Activated gamma-delta T cell (primary cell): Measurements from ENCODE around the gene GLIS2.

Experiments used
- DNase-seq: peaks from one replicate; lab custom pipeline; 2025; lab: John Stamatoyannopoulos, UW

Gene GLIS2

GRCh38 chr16:4381935-4382794, 66.3 kb downstream of the GLIS2 start:
- DNase-seq: no peak

DNA sequence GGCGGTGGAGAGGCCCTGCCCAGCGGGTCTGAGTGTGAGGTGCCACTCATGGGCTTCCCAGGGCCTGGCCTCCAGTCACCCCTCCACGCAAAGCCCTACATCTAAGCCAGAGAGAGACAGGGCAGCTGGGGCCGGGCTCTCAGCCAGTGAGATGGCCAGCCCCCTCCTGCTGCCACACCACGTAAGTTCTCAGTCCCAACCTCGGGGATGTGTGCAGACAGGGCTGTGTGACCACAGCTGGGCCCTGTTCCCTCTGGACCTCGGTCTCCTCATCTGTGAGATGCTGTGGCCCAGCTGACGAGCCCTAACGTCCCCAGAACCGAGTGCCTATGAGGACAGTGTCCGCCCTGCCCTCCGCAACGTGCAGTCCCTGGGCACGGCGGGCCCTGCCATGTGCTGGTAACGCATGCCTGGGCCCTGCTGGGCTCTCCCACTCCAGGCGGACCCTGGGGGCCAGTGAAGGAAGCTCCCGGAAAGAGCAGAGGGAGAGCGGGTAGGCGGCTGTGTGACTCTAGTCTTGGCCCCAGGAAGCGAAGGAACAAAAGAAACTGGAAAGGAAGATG, 67.0 kb downstream of the GLIS2 start:
- DNase-seq: no peak

DNA sequence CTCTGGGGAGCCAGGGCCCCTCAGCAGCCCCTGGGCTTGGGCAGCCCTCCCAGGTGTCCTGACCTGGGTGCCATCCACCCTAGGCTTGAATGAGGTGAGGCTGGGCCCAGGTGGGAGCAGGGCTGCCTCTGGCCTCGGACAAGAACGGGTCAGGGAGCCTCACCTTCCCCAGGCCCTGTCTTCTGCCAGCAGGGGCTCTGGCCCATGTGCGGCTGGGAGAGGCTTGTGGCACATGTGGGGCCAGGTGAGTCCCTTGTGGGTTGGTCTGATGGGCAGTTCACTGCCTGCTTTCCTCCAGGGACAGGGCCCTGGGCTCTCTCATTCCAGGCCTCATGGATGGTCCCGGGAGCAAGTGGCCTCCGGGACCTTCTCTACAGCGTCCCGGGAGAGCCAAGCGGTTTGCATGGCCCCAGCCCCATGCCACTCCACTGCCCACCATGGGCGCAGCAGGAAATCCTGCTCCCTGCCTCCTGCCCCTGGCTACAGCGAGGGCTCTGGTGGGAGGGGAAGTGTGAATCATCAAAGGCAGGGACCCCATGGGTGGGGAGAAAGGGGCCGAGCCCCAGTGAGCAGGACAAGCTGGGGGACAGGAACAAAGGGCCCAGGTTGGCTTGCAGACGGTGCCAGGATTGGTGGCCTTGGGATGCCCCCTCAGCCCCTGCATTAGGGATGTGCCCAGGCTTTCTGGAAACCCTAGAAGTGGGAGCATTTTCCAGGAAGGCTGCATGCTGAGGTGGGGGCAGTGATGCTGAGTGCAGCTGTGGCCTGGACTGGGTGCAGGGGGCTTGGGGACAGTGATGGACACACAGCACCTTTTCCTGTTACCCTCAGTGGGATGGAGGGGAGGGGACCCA, 68.0 kb downstream of the GLIS2 start:
- no peak for DNase-seq

DNA sequence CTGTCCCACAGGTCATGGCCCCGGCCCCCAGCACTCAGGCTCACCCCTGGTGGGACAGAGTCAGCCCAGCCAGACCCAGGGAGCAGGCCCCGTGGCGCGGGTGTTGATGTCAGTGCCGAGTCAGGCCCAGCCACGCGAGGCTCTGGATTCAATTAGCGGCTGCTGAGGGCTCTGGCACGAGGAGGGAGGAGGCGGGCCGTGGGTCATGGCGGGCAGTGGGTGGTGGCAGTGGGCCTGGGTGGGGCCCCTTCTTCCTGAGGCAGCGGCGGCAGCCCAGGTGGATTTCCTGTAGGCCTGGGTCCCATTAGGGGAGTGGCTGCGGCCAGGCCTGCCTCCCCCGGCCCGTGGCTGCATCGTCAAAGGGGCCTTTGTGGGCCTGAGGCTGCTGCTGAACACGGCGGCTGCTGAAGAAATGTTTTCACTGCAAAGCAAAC, 68.7 kb downstream of the GLIS2 start:
- no peak for DNase-seq

- no peak for DNase-seq
Observed at GRCh38 chr16:4385066-4385788, 69.4 kb downstream of the GLIS2 start.

DNA sequence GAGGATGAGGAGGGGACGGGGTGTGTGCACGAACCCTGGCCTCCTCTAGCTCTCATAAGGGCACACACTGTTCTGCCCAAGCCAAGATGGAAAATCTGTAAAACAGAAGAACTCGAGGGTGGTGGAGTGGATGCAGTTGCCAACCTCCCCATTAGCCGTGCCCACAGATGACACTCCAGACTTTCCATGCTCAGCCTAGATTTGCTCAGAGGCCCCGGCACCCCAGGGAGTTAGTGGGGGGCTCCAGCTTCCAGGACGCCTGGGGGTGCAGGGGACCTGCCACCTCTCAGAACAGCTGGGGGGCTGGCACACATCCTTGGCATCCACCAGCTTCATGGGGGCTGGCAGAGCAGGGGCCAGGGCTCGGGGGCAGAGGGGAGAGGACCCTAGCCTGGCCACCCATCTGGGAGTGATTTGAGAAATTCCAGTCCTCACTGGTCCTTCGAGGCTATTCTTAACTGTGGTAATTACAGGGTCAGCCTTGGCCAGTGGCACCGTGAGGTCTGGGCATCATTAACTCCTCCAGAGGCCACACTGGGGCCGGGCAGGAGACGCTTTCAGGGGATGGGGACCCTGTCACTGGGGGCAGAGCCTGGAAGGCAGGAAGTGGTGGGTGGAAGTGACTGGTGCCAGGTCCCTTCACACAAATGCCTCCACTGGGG, 70.1 kb downstream of the GLIS2 start:
- no peak for DNase-seq

DNA sequence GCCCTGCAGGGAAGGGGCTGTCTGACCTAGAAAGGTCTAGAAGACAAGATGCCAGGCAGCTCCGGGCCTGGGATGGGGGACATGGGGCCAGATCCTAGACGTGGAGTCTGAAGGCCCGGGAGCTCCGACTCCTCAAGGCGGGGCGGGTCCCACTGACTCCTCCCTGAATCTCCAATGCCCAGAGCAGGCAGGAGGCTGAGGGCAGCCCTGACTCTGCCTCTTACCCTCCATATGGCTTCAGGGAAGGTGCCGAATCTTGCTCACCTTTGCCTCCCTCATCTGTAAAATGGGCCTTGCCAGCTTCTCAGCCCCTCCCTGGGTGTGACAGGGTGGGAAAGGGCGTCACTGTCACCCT, 70.6 kb downstream of the GLIS2 start:
- DNase-seq: no peak

GRCh38 chr16:4386951-4387565, 71.2 kb downstream of the GLIS2 start:
- DNase-seq: no peak

GRCh38 chr16:4387781-4388180, 71.9 kb downstream of the GLIS2 start:
- DNase-seq: no peak

GRCh38 chr16:4388271-4389021, 72.6 kb downstream of the GLIS2 start:
- DNase-seq: no peak
